ENCODE results near the gene LHX6. TPM values are rescaled to one million over a fixed set of nuclear protein-coding genes. Genes with fewer than 3 reads are reported as not detected.

Gene LHX6
- total RNA-seq, 1 experiment from 2014 or later = 4.1 TPM

DNA sequence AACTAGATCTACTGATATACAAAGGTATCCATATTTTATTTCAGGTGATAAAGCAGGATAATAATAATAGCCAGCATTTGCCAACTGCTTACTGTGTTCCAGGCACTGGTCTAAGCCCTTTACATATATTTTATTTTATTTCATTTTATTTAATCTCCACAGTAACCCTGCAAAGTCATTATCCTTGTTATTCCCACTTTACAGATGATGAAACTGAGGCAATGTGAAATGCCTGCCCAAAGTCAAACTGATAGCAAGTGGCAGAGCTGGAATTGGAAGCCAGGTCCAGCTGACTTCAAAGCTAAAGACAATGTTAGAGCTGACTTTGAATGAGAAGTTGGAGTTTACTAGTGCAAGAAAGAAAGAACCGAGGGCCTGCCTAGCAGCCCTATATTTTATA, 44.2 kb downstream of the LHX6 start:
- Histone ChIP-seq H3K36me3 (ENCODE audit: control insufficient read depth in 1 of 2, insufficient read depth in 2 of 2, low read length in 2 of 2) (no peaks in the 10 kb centered on the region), H3K4me2 (ENCODE audit: low read length) (no peak overlapping the region), H3K79me2 (ENCODE audit: insufficient read depth, low read length) (no peaks in the 10 kb centered on the region), H3K9me2 (ENCODE audit: insufficient read depth) (no peaks in the 10 kb centered on the region), H4K20me1 (ENCODE audit: insufficient read depth) (no peaks in the 10 kb centered on the region), H2AFZ (ENCODE audit: low read depth, low read length, poor library complexity, severe bottlenecking) (no peak overlapping the region), H3K27me3 (ENCODE audit: insufficient read depth, low read length) (peaks cover 5% of the 10 kb centered on the region; the same call in 1 of the 2 replicates), H3K9me3 (ENCODE audit: control insufficient read depth in 1 of 2, insufficient read depth in 1 of 2, low read depth in 1 of 2, low read length in 2 of 2) (no peaks in the 10 kb centered on the region), H3K9ac (ENCODE audit: low read length) (no peak overlapping the region), H3K27ac (ENCODE audit: low read depth, low read length) (no peak overlapping the region), H3K4me3 (replicated peaks in 1 of 2; ENCODE audit: low read depth in 1 of 2, low read length in 2 of 2) (no peak overlapping the region), H3K4me1 (ENCODE audit: control insufficient read depth in 1 of 2, insufficient read depth in 2 of 2, low read length in 2 of 2) (peaks cover 4 to 15% of the 10 kb centered on the region in 2 experiments; a peak in 3 of 4 replicates)
- BruUV-seq (replicated peaks) = no TSS peak
- ChIA-PET CTCF (no interaction called here), RAD21 (ENCODE audit: low non-redundant PET in 1 of 2, low total read pairs in 2 of 2, uncharacterized antibody in 2 of 2, unreplicated experiment in 2 of 2) (no interaction called here), POLR2A (no interaction called here)
- TF ChIP-seq POLR2AphosphoS5 (IDR thresholded peaks at IDR 0.05; ENCODE audit: low read depth, low read length) (no peak), SIN3A (IDR thresholded peaks at IDR 0.05; ENCODE audit: low read depth) (no peak), JUND (IDR thresholded peaks at IDR 0.05) (no peak), RAD21 (IDR thresholded peaks at IDR 0.05; ENCODE audit: low read depth) (no peak), SRF (IDR thresholded peaks at IDR 0.05; ENCODE audit: low read depth) (no peak), EGR1 (IDR thresholded peaks at IDR 0.05; ENCODE audit: low read depth) (no peak)
- TF ChIP-seq, protein P1, sequence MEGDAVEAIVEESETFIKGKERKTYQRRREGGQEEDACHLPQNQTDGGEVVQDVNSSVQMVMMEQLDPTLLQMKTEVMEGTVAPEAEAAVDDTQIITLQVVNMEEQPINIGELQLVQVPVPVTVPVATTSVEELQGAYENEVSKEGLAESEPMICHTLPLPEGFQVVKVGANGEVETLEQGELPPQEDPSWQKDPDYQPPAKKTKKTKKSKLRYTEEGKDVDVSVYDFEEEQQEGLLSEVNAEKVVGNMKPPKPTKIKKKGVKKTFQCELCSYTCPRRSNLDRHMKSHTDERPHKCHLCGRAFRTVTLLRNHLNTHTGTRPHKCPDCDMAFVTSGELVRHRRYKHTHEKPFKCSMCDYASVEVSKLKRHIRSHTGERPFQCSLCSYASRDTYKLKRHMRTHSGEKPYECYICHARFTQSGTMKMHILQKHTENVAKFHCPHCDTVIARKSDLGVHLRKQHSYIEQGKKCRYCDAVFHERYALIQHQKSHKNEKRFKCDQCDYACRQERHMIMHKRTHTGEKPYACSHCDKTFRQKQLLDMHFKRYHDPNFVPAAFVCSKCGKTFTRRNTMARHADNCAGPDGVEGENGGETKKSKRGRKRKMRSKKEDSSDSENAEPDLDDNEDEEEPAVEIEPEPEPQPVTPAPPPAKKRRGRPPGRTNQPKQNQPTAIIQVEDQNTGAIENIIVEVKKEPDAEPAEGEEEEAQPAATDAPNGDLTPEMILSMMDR (IDR thresholded peaks at IDR 0.05 in 2 of 3, conservative IDR thresholded peaks at IDR 0.05 in 1 of 3; ENCODE audit: borderline replicate concordance in 1 of 3, insufficient read depth in 1 of 3, low read depth in 2 of 3, low read length in 2 of 3) = no peak
- ATAC-seq (no peak), DNase-seq (ENCODE audit: low read depth, low spot score) (no peak)
- intact Hi-C loops (cut with micrococcal nuclease) = no loop called here

DNA sequence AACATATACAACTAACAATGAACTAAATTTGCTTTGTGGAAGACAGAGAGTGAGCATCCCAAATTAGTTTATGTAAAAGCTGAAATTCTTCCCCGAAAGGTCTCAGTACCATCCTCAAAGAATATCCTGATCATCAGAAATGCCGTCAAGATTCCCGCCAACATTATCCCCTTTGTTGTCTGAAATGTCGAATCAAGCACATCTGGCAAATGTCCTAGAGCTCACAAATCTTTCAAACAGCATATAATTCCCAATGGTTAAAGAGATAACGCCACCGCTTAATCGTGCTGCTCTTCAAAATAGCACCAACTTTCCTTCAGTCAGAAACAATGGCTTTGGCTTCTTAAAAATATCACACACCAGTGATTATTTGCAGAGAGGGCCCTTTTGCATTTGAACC, 45.3 kb downstream of the LHX6 start:
- no peaks in the 10 kb centered on the region for H3K9me2 ChIP-seq (ENCODE audit: insufficient read depth)
- DNase-seq (ENCODE audit: low read depth, low spot score) (no peak), ATAC-seq (no peak)
- H3K4me2 ChIP-seq (ENCODE audit: low read length) = no peak overlapping the region
- peaks cover 4 to 20% of the 10 kb centered on the region in 2 experiments; a peak in 3 of 4 replicates for H3K4me1 ChIP-seq (ENCODE audit: control insufficient read depth in 1 of 2, insufficient read depth in 2 of 2, low read length in 2 of 2)
- CTCF ChIA-PET = no interaction called here
- no peaks in the 10 kb centered on the region for H3K36me3 ChIP-seq (ENCODE audit: control insufficient read depth in 1 of 2, insufficient read depth in 2 of 2, low read length in 2 of 2)
- H3K4me3 ChIP-seq (replicated peaks in 1 of 2; ENCODE audit: low read depth in 1 of 2, low read length in 2 of 2) = no peak overlapping the region
- RAD21 ChIA-PET (ENCODE audit: low non-redundant PET in 1 of 2, low total read pairs in 2 of 2, uncharacterized antibody in 2 of 2, unreplicated experiment in 2 of 2) = no interaction called here
- intact Hi-C loops (cut with micrococcal nuclease) = no loop called here
- H3K79me2 ChIP-seq (ENCODE audit: insufficient read depth, low read length) = no peaks in the 10 kb centered on the region
- no peaks in the 10 kb centered on the region for H4K20me1 ChIP-seq (ENCODE audit: insufficient read depth)
- H3K9me3 ChIP-seq (ENCODE audit: control insufficient read depth in 1 of 2, insufficient read depth in 1 of 2, low read depth in 1 of 2, low read length in 2 of 2) = no peaks in the 10 kb centered on the region
- peaks cover 5% of the 10 kb centered on the region; the same call in 1 of the 2 replicates for H3K27me3 ChIP-seq (ENCODE audit: insufficient read depth, low read length)
- no peak overlapping the region for H3K27ac ChIP-seq (ENCODE audit: low read depth, low read length)
- no peak overlapping the region for H2AFZ ChIP-seq (ENCODE audit: low read depth, low read length, poor library complexity, severe bottlenecking)
- no TSS peak for BruUV-seq (replicated peaks)
- H3K9ac ChIP-seq (ENCODE audit: low read length) = no peak overlapping the region
- POLR2A ChIA-PET = no interaction called here
- TF ChIP-seq JUND (IDR thresholded peaks at IDR 0.05) = no peak
- no peak for TF ChIP-seq ELF1 (IDR thresholded peaks at IDR 0.05; ENCODE audit: borderline replicate concordance, low read depth)
- no peak for TF ChIP-seq EZH2phosphoT487 (IDR thresholded peaks at IDR 0.05; ENCODE audit: borderline replicate concordance)
- TF ChIP-seq POLR2AphosphoS5 (IDR thresholded peaks at IDR 0.05; ENCODE audit: low read depth, low read length) = no peak
- TF ChIP-seq SIN3A (IDR thresholded peaks at IDR 0.05; ENCODE audit: low read depth) = no peak
- TF ChIP-seq ATF3 (IDR thresholded peaks at IDR 0.05) = no peak
- TF ChIP-seq, protein P2, sequence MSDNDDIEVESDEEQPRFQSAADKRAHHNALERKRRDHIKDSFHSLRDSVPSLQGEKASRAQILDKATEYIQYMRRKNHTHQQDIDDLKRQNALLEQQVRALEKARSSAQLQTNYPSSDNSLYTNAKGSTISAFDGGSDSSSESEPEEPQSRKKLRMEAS (IDR thresholded peaks at IDR 0.05) = no peak
- TF ChIP-seq CBX3 (IDR thresholded peaks at IDR 0.05; ENCODE audit: low read depth) = no peak
- TF ChIP-seq SRF (IDR thresholded peaks at IDR 0.05; ENCODE audit: low read depth) = no peak
- TF ChIP-seq EGR1 (IDR thresholded peaks at IDR 0.05; ENCODE audit: low read depth) = no peak
- TF ChIP-seq, protein P1 (IDR thresholded peaks at IDR 0.05 in 2 of 3, conservative IDR thresholded peaks at IDR 0.05 in 1 of 3; ENCODE audit: borderline replicate concordance in 1 of 3, insufficient read depth in 1 of 3, low read depth in 2 of 3, low read length in 2 of 3) = no peak
